Smooth muscle cell (in vitro differentiated cells): ENCODE measurements around the gene GPR132. TPM values are rescaled to one million over a fixed set of nuclear protein-coding genes. Genes with fewer than 3 reads are reported as not detected.

Source experiments
- DNase-seq: peaks from one replicate; lab custom pipeline; 2025; ENCODE audit not compliant: unreplicated experiment; lab: John Stamatoyannopoulos, UW
- H2AFZ ChIP-seq: fragments of 200-600 bp; sonication (generic); 2 replicates; pipeline ENCODE4 v1.6.0; 2016; ENCODE audit warnings: antibody characterized with exemption, low read depth, mild to moderate bottlenecking
- H3F3A ChIP-seq: fragments of 200-600 bp; sonication (generic); 2 replicates; pipeline ENCODE4 v1.6.0; 2017; ENCODE audit warnings: antibody characterized with exemption, low read depth
- H3K27ac ChIP-seq: fragments of 200-600 bp; sonication (generic); 2 replicates; pipeline ENCODE4 v1.5.1; 2016; ENCODE audit warnings: low read depth, mild to moderate bottlenecking
- H3K27me3 ChIP-seq: fragments of 200-600 bp; sonication (generic); 2 replicates; pipeline ENCODE4 v1.6.1; 2016; ENCODE audit warnings: low read depth, mild to moderate bottlenecking
- H3K36me3 ChIP-seq: fragments of 200-600 bp; sonication (generic); 2 replicates; pipeline ENCODE4 v1.5.1; 2016; ENCODE audit warnings: low read depth
- H3K4me1 ChIP-seq: fragments of 200-600 bp; sonication (generic); 2 replicates; pipeline ENCODE4 v1.5.1; 2016; ENCODE audit warnings: low read depth
- H3K4me2 ChIP-seq: fragments of 200-600 bp; sonication (generic); 2 replicates; pipeline ENCODE4 v1.6.0; 2016; ENCODE audit warnings: mild to moderate bottlenecking
- H3K4me3 ChIP-seq: fragments of 200-600 bp; sonication (generic); 2 replicates; pipeline ENCODE4 v1.5.1; 2016; ENCODE audit warnings: mild to moderate bottlenecking
- H3K79me2 ChIP-seq: fragments of 200-600 bp; sonication (generic); 2 replicates; pipeline ENCODE4 v1.6.0; 2016; ENCODE audit warnings: low read depth, mild to moderate bottlenecking
- H3K9ac ChIP-seq: fragments of 200-600 bp; sonication (generic); 2 replicates; pipeline ENCODE4 v1.6.0; 2016; ENCODE audit warnings: low read depth
- H3K9me3 ChIP-seq: fragments of 200-600 bp; sonication (generic); replicated peaks from 2 replicates; pipeline ENCODE4 v1.5.1; 2016; ENCODE audit warnings: low read depth
- H4K20me1 ChIP-seq: fragments of 200-600 bp; sonication (generic); 2 replicates; pipeline ENCODE4 v1.6.0; 2016; ENCODE audit warnings: low read depth
- CTCF ChIP-seq: fragments of 200-600 bp; sonication (generic); IDR thresholded peaks from 2 replicates; pipeline ENCODE4 v1.5.1; 2017; ENCODE audit warnings: borderline replicate concordance, mild to moderate bottlenecking, antibody characterized with exemption; ENCODE audit not compliant: insufficient read depth, poor library complexity, severe bottlenecking
- WGBS: methylation state at CpG from one replicate; pipeline ENCODE4 v1.1.7; 2016; ENCODE audit warnings: low lambda C conversion rate; 5-methylcytosine and 5-hydroxymethylcytosine counted together
- polyA plus RNA-seq: library from polyadenylated mRNA; unstranded; fragments of >200 nt; fragmentation: Nextera tagmentation; extraction: Ambion mirVana; gene quantifications from 2 replicates; pipeline ENCODE4 v1.2.1, GENCODE V29; 2016
- total RNA-seq: library from RNA; depleted of rRNA; stranded (reverse); fragments of >200 nt; gene quantifications from 2 replicates; pipeline ENCODE4 v1.2.3, GENCODE V29; 2014

GPR132 gene
- total and polyA plus RNA-seq, 2 experiments from 2014 or later: 0.18 to 0.62 TPM

- Histone ChIP-seq H3K79me2 (no peaks in the 10 kb centered on the region), H2AFZ (no peak overlapping the region), H3K4me2 (no peak overlapping the region), H3F3A (no peaks in the 10 kb centered on the region), H3K27me3 (no peaks in the 10 kb centered on the region), H3K9ac (no peak overlapping the region), H3K9me3 (no peaks in the 10 kb centered on the region), H4K20me1 (no peaks in the 10 kb centered on the region), H3K27ac (no peak overlapping the region), H3K4me3 (no peak overlapping the region), H3K4me1 (peaks cover 9% of the 10 kb centered on the region), H3K36me3 (no peaks in the 10 kb centered on the region)
- DNase-seq: no peak
- 95% methylated on average over 10 of the region's 25 CpGs for WGBS
- no peak for TF ChIP-seq CTCF
These were observed 6.7 kb upstream of the GPR132 start for GRCh38 chr14:105071942-105072341.

- H3K4me2 ChIP-seq: no peak overlapping the region
These were observed 6.1 kb upstream of the GPR132 start for GRCh38 chr14:105071326-105071725.

GRCh38 chr14:105070760-105071137, 5.5 kb upstream of the GPR132 start:
- Histone ChIP-seq H3K4me2 (no peak overlapping the region), H3K27ac (no peak overlapping the region), H4K20me1 (no peaks in the 10 kb centered on the region), H3K27me3 (no peaks in the 10 kb centered on the region), H3F3A (no peaks in the 10 kb centered on the region), H3K79me2 (no peaks in the 10 kb centered on the region), H3K9me3 (no peaks in the 10 kb centered on the region), H3K4me1 (peaks cover 6% of the 10 kb centered on the region), H3K4me3 (no peak overlapping the region), H3K9ac (no peak overlapping the region), H3K36me3 (no peaks in the 10 kb centered on the region), H2AFZ (no peak overlapping the region)
- no peak for DNase-seq
- no peak for TF ChIP-seq CTCF
- 83% methylated on average over 7 of the region's 7 CpGs for WGBS

More at GRCh38 chr14:105071326-105071725, 6.1 kb upstream of the GPR132 start:
- Histone ChIP-seq H3F3A (no peaks in the 10 kb centered on the region), H3K79me2 (no peaks in the 10 kb centered on the region), H3K36me3 (no peaks in the 10 kb centered on the region), H3K9ac (no peak overlapping the region), H4K20me1 (no peaks in the 10 kb centered on the region), H3K4me1 (peaks cover 9% of the 10 kb centered on the region), H2AFZ (no peak overlapping the region), H3K27me3 (no peaks in the 10 kb centered on the region), H3K27ac (no peak overlapping the region), H3K9me3 (no peaks in the 10 kb centered on the region), H3K4me3 (no peak overlapping the region)
- WGBS: 94% methylated on average over 15 of the region's 15 CpGs
- DNase-seq: no peak
- no peak for TF ChIP-seq CTCF

GRCh38 chr14:105069871-105070759, 4.9 kb upstream of the GPR132 start:
- no peaks in the 10 kb centered on the region for H4K20me1 ChIP-seq
- no peaks in the 10 kb centered on the region for H3K9me3 ChIP-seq
- no peak for TF ChIP-seq CTCF
- H3K4me2 ChIP-seq: no peak overlapping the region
- H3K4me1 ChIP-seq: peaks cover 2% of the 10 kb centered on the region
- 76% methylated on average over 20 of the region's 20 CpGs for WGBS
- H3F3A ChIP-seq: no peaks in the 10 kb centered on the region
- H3K9ac ChIP-seq: no peak overlapping the region
- no peak overlapping the region for H3K27ac ChIP-seq
- H3K4me3 ChIP-seq: no peak overlapping the region
- H2AFZ ChIP-seq: no peak overlapping the region
- no peaks in the 10 kb centered on the region for H3K79me2 ChIP-seq
- H3K27me3 ChIP-seq: no peaks in the 10 kb centered on the region
- no peak for DNase-seq
- no peaks in the 10 kb centered on the region for H3K36me3 ChIP-seq
